WTC11 (cell line): Measurements from ENCODE around the gene IGFALS. TPM values are rescaled to one million over a fixed set of nuclear protein-coding genes. Genes with fewer than 3 reads are reported as not detected.

Experiments used
- ATAC-seq: fragments of 200-7000 bp; cut with Tn5 transposase; 2 replicates; pipeline ENCODE4 v1.10.0; 2021; ENCODE audit warnings: mild to moderate bottlenecking, moderate library complexity
- CTCF ChIA-PET: fragments of 300-600 bp; sonication (Branson Sonifier 250); formaldehyde crosslinking; loops from one replicate; lab custom pipeline; 2021; ENCODE audit warnings: antibody characterized with exemption; lab: Charles Lee
- POLR2A ChIA-PET: fragments of 350-600 bp; sonication (Branson Sonifier 250); formaldehyde crosslinking; loops from one replicate; lab custom pipeline; 2021; ENCODE audit warnings: antibody characterized with exemption; lab: Charles Lee
- DNase-seq: peaks from one replicate; pipeline ENCODE4 v3.0.0; 2021; ENCODE audit warnings: low spot score
- H3K27ac Mint-ChIP-seq: 2 replicates; pipeline ENCODE4 v1.8.0; 2021; ENCODE audit warnings: mixed read lengths
- H3K27me3 Mint-ChIP-seq: 2 replicates; pipeline ENCODE4 v1.8.0; 2021; ENCODE audit warnings: low read depth, mild to moderate bottlenecking, moderate library complexity, mixed read lengths
- H3K36me3 Mint-ChIP-seq: 2 replicates; pipeline ENCODE4 v1.8.0; 2021; ENCODE audit warnings: mixed read lengths
- H3K4me1 Mint-ChIP-seq: 2 replicates; pipeline ENCODE4 v1.8.0; 2022; ENCODE audit warnings: mixed read lengths
- H3K4me3 Mint-ChIP-seq: 2 replicates; pipeline ENCODE4 v1.8.0; 2021; ENCODE audit warnings: mild to moderate bottlenecking, moderate library complexity, mixed read lengths
- H3K9me3 Mint-ChIP-seq: 2 replicates; pipeline ENCODE4 v1.8.0; 2021; ENCODE audit warnings: mixed read lengths
- CREB1 ChIP-seq: sonication (generic); formaldehyde crosslinking; IDR thresholded peaks from 2 replicates; pipeline ENCODE4 v1.8.0; 2023; ENCODE audit warnings: mild to moderate bottlenecking, missing genetic modification reagents
- ETV6 ChIP-seq: sonication (generic); formaldehyde crosslinking; IDR thresholded peaks from 2 replicates; pipeline ENCODE4 v1.8.1; 2022; ENCODE audit warnings: mild to moderate bottlenecking, missing genetic modification reagents
- FOXP1 ChIP-seq: sonication (generic); formaldehyde crosslinking; IDR thresholded peaks from 2 replicates; pipeline ENCODE4 v1.8.0; 2022; ENCODE audit warnings: missing genetic modification reagents, mild to moderate bottlenecking, moderate library complexity, borderline replicate concordance
- GABPB1 ChIP-seq: sonication (generic); formaldehyde crosslinking; IDR thresholded peaks from 2 replicates; pipeline ENCODE4 v1.8.1; 2023; ENCODE audit warnings: mild to moderate bottlenecking, missing genetic modification reagents
- IRF2 ChIP-seq: sonication (generic); formaldehyde crosslinking; IDR thresholded peaks from 2 replicates; pipeline ENCODE4 v1.8.0; 2022; ENCODE audit warnings: low read depth, missing genetic modification reagents, borderline replicate concordance
- NFE2L1 ChIP-seq: sonication (generic); formaldehyde crosslinking; IDR thresholded peaks from 2 replicates; pipeline ENCODE4 v1.8.1; 2023; ENCODE audit warnings: missing genetic modification reagents
- NR3C1 ChIP-seq: sonication (generic); formaldehyde crosslinking; conservative IDR thresholded peaks from 2 replicates; pipeline ENCODE4 v1.8.1; 2023; ENCODE audit warnings: low read depth, mild to moderate bottlenecking, missing genetic modification reagents
- OVOL2 ChIP-seq: fragments of 250-450 bp; sonication (Bioruptor Pico); IDR thresholded peaks from 2 replicates; pipeline ENCODE4 v1.9.0; 2021; ENCODE audit warnings: mild to moderate bottlenecking, borderline replicate concordance
- PRDM15 ChIP-seq: sonication (generic); formaldehyde crosslinking; IDR thresholded peaks from 2 replicates; pipeline ENCODE4 v1.8.0; 2022; ENCODE audit warnings: missing genetic modification reagents
- PREB ChIP-seq: sonication (generic); formaldehyde crosslinking; IDR thresholded peaks from 2 replicates; pipeline ENCODE4 v1.8.1; 2022; ENCODE audit warnings: mild to moderate bottlenecking, missing genetic modification reagents, moderate library complexity, borderline replicate concordance
- PRRX2 ChIP-seq: fragments of 250-450 bp; sonication (Bioruptor Pico); IDR thresholded peaks from 2 replicates; pipeline ENCODE4 v1.8.0; 2021; ENCODE audit warnings: mild to moderate bottlenecking
- SMAD4 ChIP-seq: sonication (generic); formaldehyde crosslinking; IDR thresholded peaks from 2 replicates; pipeline ENCODE4 v1.8.0; 2022; ENCODE audit warnings: mild to moderate bottlenecking, missing genetic modification reagents
- ZNF232 ChIP-seq: sonication (generic); formaldehyde crosslinking; IDR thresholded peaks from 2 replicates; pipeline ENCODE4 v1.8.0; 2022; ENCODE audit warnings: mild to moderate bottlenecking, missing genetic modification reagents
- total RNA-seq: library from RNA; stranded (reverse); gene quantifications from 3 replicates; pipeline ENCODE4 v1.2.3, GENCODE V29; 2021
- TF ChIP-seq, protein P1 (sequence below): sonication (generic); formaldehyde crosslinking; IDR thresholded peaks from 2 replicates; pipeline ENCODE4 v1.8.1; 2023; ENCODE audit warnings: mild to moderate bottlenecking, missing genetic modification reagents, borderline replicate concordance
- TF ChIP-seq, protein P2 (sequence below): sonication (generic); formaldehyde crosslinking; IDR thresholded peaks from 2 replicates; pipeline ENCODE4 v1.8.1; 2023; ENCODE audit warnings: mild to moderate bottlenecking, missing genetic modification reagents, moderate library complexity
- TF ChIP-seq, protein P3 (sequence below): sonication (generic); formaldehyde crosslinking; IDR thresholded peaks from 2 replicates; pipeline ENCODE4 v1.8.0; 2022; ENCODE audit warnings: mild to moderate bottlenecking, missing genetic modification reagents
- TF ChIP-seq, protein P4 (sequence below): sonication (generic); formaldehyde crosslinking; IDR thresholded peaks from 2 replicates; pipeline ENCODE4 v1.8.0; 2023; ENCODE audit warnings: mild to moderate bottlenecking, missing genetic modification reagents
- TF ChIP-seq, protein P5 (sequence below): sonication (generic); formaldehyde crosslinking; IDR thresholded peaks from 2 replicates; pipeline ENCODE4 v1.8.0; 2022; ENCODE audit warnings: mild to moderate bottlenecking, missing genetic modification reagents

Gene IGFALS
- total RNA-seq, 1 experiment from 2014 or later = not detected

DNA sequence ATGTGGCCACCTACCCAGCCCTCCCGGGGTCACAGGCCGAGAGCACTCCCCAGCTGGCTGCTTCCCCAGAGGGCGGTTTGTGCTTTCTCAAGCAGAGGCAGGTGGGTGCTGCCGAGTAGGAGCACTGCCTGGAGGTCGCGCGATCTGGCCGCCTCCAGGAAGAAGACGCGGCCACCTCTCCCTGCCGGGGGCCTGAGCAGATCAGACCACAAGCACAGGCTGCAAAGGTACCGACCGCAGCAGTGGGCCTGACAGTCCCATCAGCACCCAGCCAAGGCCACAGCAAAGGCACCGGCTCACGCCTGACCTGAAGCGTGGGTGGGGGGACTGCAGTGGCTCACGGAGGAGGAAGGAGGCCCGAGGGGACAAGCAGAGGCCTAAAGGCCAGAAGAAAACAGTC lies 15.2 kb upstream of the IGFALS start:
- CTCF ChIA-PET = no interaction called here
- Mint-ChIP-seq H3K4me1 (no peaks in the 10 kb centered on the region), H3K27ac (no peak overlapping the region), H3K27me3 (no peaks in the 10 kb centered on the region; the same call in 1 of the 2 replicates), H3K9me3 (peaks cover 7% of the 10 kb centered on the region; the same call in 1 of the 2 replicates), H3K4me3 (no peak overlapping the region), H3K36me3 (peaks cover 14% of the 10 kb centered on the region)
- DNase-seq = no peak
- TF ChIP-seq, protein P1, sequence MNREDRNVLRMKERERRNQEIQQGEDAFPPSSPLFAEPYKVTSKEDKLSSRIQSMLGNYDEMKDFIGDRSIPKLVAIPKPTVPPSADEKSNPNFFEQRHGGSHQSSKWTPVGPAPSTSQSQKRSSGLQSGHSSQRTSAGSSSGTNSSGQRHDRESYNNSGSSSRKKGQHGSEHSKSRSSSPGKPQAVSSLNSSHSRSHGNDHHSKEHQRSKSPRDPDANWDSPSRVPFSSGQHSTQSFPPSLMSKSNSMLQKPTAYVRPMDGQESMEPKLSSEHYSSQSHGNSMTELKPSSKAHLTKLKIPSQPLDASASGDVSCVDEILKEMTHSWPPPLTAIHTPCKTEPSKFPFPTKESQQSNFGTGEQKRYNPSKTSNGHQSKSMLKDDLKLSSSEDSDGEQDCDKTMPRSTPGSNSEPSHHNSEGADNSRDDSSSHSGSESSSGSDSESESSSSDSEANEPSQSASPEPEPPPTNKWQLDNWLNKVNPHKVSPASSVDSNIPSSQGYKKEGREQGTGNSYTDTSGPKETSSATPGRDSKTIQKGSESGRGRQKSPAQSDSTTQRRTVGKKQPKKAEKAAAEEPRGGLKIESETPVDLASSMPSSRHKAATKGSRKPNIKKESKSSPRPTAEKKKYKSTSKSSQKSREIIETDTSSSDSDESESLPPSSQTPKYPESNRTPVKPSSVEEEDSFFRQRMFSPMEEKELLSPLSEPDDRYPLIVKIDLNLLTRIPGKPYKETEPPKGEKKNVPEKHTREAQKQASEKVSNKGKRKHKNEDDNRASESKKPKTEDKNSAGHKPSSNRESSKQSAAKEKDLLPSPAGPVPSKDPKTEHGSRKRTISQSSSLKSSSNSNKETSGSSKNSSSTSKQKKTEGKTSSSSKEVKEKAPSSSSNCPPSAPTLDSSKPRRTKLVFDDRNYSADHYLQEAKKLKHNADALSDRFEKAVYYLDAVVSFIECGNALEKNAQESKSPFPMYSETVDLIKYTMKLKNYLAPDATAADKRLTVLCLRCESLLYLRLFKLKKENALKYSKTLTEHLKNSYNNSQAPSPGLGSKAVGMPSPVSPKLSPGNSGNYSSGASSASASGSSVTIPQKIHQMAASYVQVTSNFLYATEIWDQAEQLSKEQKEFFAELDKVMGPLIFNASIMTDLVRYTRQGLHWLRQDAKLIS (CRISPR knock-in tag) = no peak
- TF ChIP-seq ZNF232 (CRISPR knock-in tag) (no peak), PREB (no peak), PRRX2 (no peak), ETV6 (CRISPR knock-in tag) (no peak), PRDM15 (CRISPR knock-in tag) (no peak), NR3C1 (CRISPR knock-in tag) (no peak), NFE2L1 (CRISPR knock-in tag) (no peak), SMAD4 (CRISPR knock-in tag) (no peak)
- TF ChIP-seq, protein P2, sequence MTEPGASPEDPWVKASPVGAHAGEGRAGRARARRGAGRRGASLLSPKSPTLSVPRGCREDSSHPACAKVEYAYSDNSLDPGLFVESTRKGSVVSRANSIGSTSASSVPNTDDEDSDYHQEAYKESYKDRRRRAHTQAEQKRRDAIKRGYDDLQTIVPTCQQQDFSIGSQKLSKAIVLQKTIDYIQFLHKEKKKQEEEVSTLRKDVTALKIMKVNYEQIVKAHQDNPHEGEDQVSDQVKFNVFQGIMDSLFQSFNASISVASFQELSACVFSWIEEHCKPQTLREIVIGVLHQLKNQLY (CRISPR knock-in tag) = no peak
- TF ChIP-seq, protein P3, sequence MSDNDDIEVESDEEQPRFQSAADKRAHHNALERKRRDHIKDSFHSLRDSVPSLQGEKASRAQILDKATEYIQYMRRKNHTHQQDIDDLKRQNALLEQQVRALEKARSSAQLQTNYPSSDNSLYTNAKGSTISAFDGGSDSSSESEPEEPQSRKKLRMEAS (CRISPR knock-in tag) = no peak
- TF ChIP-seq, protein P4, sequence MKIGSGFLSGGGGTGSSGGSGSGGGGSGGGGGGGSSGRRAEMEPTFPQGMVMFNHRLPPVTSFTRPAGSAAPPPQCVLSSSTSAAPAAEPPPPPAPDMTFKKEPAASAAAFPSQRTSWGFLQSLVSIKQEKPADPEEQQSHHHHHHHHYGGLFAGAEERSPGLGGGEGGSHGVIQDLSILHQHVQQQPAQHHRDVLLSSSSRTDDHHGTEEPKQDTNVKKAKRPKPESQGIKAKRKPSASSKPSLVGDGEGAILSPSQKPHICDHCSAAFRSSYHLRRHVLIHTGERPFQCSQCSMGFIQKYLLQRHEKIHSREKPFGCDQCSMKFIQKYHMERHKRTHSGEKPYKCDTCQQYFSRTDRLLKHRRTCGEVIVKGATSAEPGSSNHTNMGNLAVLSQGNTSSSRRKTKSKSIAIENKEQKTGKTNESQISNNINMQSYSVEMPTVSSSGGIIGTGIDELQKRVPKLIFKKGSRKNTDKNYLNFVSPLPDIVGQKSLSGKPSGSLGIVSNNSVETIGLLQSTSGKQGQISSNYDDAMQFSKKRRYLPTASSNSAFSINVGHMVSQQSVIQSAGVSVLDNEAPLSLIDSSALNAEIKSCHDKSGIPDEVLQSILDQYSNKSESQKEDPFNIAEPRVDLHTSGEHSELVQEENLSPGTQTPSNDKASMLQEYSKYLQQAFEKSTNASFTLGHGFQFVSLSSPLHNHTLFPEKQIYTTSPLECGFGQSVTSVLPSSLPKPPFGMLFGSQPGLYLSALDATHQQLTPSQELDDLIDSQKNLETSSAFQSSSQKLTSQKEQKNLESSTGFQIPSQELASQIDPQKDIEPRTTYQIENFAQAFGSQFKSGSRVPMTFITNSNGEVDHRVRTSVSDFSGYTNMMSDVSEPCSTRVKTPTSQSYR (CRISPR knock-in tag) = no peak
- no peak for ATAC-seq
- POLR2A ChIA-PET = no interaction called here

DNA sequence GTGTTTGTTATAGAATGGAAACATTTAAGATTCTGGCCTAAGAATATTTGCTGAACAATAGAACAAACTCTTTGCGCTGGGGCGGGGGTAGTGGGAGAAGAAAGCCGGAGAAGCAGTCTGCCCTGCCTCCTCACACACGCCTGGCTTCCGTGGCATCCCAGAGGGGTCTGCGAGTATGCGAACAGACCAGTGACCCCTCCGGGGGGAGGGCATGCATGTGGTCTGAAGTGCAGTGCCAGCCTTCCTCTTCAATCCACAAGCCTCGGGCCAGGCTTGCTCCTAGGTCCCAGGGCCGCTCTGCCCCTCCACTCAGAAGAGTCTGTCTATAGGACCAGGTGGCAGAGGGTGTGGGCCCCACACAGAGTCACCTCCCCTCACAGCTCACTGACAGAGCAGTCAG lies 14.1 kb upstream of the IGFALS start:
- POLR2A ChIA-PET = no interaction called here
- CTCF ChIA-PET = no interaction called here
- no peak overlapping the region for H3K4me3 Mint-ChIP-seq
- no peak overlapping the region for H3K27ac Mint-ChIP-seq
- no peaks in the 10 kb centered on the region; the same call in none of the 2 replicates for H3K27me3 Mint-ChIP-seq
- H3K4me1 Mint-ChIP-seq = no peaks in the 10 kb centered on the region
- H3K9me3 Mint-ChIP-seq = peaks cover 8% of the 10 kb centered on the region; the same call in 1 of the 2 replicates
- ATAC-seq (no peak), DNase-seq (no peak)
- H3K36me3 Mint-ChIP-seq = peaks cover 14% of the 10 kb centered on the region
- TF ChIP-seq IRF2 = no peak
- TF ChIP-seq CREB1 (CRISPR knock-in tag) = no peak
- TF ChIP-seq OVOL2 = no peak
- TF ChIP-seq FOXP1 (CRISPR knock-in tag) = no peak
- TF ChIP-seq, protein P4 (CRISPR knock-in tag) = no peak
- no peak for TF ChIP-seq NR3C1 (CRISPR knock-in tag)
- no peak for TF ChIP-seq GABPB1
- TF ChIP-seq, protein P5, sequence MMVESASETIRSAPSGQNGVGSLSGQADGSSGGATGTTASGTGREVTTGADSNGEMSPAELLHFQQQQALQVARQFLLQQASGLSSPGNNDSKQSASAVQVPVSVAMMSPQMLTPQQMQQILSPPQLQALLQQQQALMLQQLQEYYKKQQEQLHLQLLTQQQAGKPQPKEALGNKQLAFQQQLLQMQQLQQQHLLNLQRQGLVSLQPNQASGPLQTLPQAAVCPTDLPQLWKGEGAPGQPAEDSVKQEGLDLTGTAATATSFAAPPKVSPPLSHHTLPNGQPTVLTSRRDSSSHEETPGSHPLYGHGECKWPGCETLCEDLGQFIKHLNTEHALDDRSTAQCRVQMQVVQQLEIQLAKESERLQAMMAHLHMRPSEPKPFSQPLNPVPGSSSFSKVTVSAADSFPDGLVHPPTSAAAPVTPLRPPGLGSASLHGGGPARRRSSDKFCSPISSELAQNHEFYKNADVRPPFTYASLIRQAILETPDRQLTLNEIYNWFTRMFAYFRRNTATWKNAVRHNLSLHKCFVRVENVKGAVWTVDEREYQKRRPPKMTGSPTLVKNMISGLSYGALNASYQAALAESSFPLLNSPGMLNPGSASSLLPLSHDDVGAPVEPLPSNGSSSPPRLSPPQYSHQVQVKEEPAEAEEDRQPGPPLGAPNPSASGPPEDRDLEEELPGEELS (CRISPR knock-in tag) = no peak
